Karpas-422 (cell line): ENCODE measurements around the gene SYNE1. TPM values are rescaled to one million over a fixed set of nuclear protein-coding genes. Genes with fewer than 3 reads are reported as not detected.
"Not testable (repeated sequence)": the region's sequence is repeated elsewhere in the genome, so short reads cannot be mapped to it uniquely, and the experiment has no call there.

ENCODE experiments used
- DNase-seq: peaks from one replicate; pipeline ENCODE4 v3.0.0-alpha.2; 2015
- H2AFZ ChIP-seq: fragments of 200-600 bp; sonication (generic); 2 replicates; pipeline ENCODE4 v1.6.1; 2014; ENCODE audit warnings: antibody characterized with exemption, low read length, mixed read lengths
- H3K27ac ChIP-seq: fragments of 200-600 bp; sonication (generic); 2 replicates; pipeline ENCODE4 v1.5.1; 2014; ENCODE audit warnings: mild to moderate bottlenecking, low read length, moderate library complexity
- H3K27me3 ChIP-seq: fragments of 200-600 bp; sonication (generic); 2 replicates; pipeline ENCODE4 v1.6.1; 2014; ENCODE audit warnings: low read length, mixed read lengths
- H3K36me3 ChIP-seq: fragments of 200-600 bp; sonication (generic); 2 replicates; pipeline ENCODE4 v1.6.1; 2014; ENCODE audit warnings: low read length, mixed read lengths; ENCODE audit not compliant: insufficient read depth
- H3K4me1 ChIP-seq: fragments of 200-600 bp; sonication (generic); 2 replicates; pipeline ENCODE4 v1.6.1; 2014; ENCODE audit warnings: mild to moderate bottlenecking, low read length, mixed read lengths
- H3K4me2 ChIP-seq: fragments of 200-600 bp; sonication (generic); 2 replicates; pipeline ENCODE4 v1.6.1; 2014; ENCODE audit warnings: low read length, low read depth, mild to moderate bottlenecking; ENCODE audit not compliant: poor library complexity, severe bottlenecking
- H3K4me3 ChIP-seq: fragments of 200-600 bp; sonication (generic); 2 replicates; pipeline ENCODE4 v1.5.1; 2014; ENCODE audit warnings: mild to moderate bottlenecking, antibody characterized with exemption, low read length, mixed read lengths
- H3K79me2 ChIP-seq: fragments of 200-600 bp; sonication (generic); 2 replicates; pipeline ENCODE4 v1.6.1; 2014; ENCODE audit warnings: mild to moderate bottlenecking, low read length, mixed read lengths
- H3K9ac ChIP-seq: fragments of 200-600 bp; sonication (generic); 2 replicates; pipeline ENCODE4 v1.6.0; 2014; ENCODE audit warnings: low read length
- H3K9me2 ChIP-seq: fragments of 200-600 bp; sonication (generic), shearing (Covaris generic); replicated peaks from 2 replicates; pipeline ENCODE4 v1.6.0; 2014; ENCODE audit warnings: mild to moderate bottlenecking, low read length, moderate library complexity; ENCODE audit not compliant: insufficient read depth
- H3K9me3 ChIP-seq: fragments of 300-700, 200-600 bp; sonication (generic); 2 replicates; pipeline ENCODE4 v1.6.1; 2014; ENCODE audit warnings: low read length, mixed read lengths
- H4K20me1 ChIP-seq: fragments of 200-600 bp; sonication (generic); 2 replicates; pipeline ENCODE4 v1.6.1; 2014; ENCODE audit warnings: mild to moderate bottlenecking, antibody characterized with exemption, low read length, low read depth; ENCODE audit not compliant: insufficient read depth
- total RNA-seq: library from RNA; depleted of rRNA; stranded (reverse); fragments of >200 nt; shearing (Covaris generic); gene quantifications from 2 replicates; pipeline ENCODE4 v1.2.3, GENCODE V29; 2014; ENCODE audit warnings: low replicate concordance

The SYNE1 gene
- total RNA-seq, 1 experiment from 2014 or later = 137 TPM

DNA sequence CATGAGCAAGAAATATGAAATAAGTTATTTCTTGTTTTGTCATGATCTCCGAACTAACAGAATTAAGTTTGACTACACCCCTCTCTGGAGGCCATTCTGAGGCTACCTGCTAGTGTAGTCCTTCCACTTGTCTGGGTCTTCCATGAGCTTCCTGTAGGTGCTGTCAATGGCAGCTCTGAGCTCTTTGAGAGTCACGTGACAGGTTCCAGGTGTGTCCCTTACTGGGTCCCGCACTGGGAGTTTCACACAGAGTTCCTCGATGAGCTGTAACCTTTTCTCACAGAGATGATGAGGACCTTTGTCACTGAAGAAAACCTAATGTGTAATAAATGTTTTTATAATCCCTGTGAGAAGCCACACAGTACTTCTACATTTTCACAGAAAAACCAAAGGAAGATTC lies 186.6 kb downstream of the SYNE1 start:
- Histone ChIP-seq H3K79me2 (no peaks in the 10 kb centered on the region), H3K4me2 (no peak overlapping the region), H3K36me3 (no peaks in the 10 kb centered on the region), H3K9ac (no peak overlapping the region), H4K20me1 (no peaks in the 10 kb centered on the region), H3K9me3 (no peaks in the 10 kb centered on the region), H3K4me1 (no peaks in the 10 kb centered on the region), H3K27me3 (0 out of 2 replicates have a peak, but pooled peaks cover 2% of the 10 kb centered on the region), H3K4me3 (no peak overlapping the region), H2AFZ (no peak overlapping the region), H3K27ac (no peak overlapping the region), H3K9me2 (no peaks in the 10 kb centered on the region)
- no peak for DNase-seq

- Histone ChIP-seq H3K27ac (no peak overlapping the region), H4K20me1 (no peaks in the 10 kb centered on the region), H3K9me3 (no peaks in the 10 kb centered on the region), H2AFZ (no peak overlapping the region), H3K4me1 (no peaks in the 10 kb centered on the region), H3K9ac (no peak overlapping the region), H3K79me2 (no peaks in the 10 kb centered on the region), H3K9me2 (no peaks in the 10 kb centered on the region), H3K4me2 (no peak overlapping the region), H3K27me3 (no peaks in the 10 kb centered on the region), H3K36me3 (no peaks in the 10 kb centered on the region), H3K4me3 (no peak overlapping the region)
- no peak for DNase-seq
Measured at GRCh38 chr6:152441902-152442301, 195.3 kb downstream of the SYNE1 start.

GRCh38 chr6:152435816-152436215 lies 201.3 kb downstream of the SYNE1 start:
- Histone ChIP-seq H3K36me3 (no peaks in the 10 kb centered on the region), H3K4me3 (no peak overlapping the region), H3K27me3 (no peaks in the 10 kb centered on the region), H3K9me2 (no peaks in the 10 kb centered on the region), H2AFZ (no peak overlapping the region), H3K4me2 (no peak overlapping the region), H4K20me1 (no peaks in the 10 kb centered on the region), H3K27ac (no peak overlapping the region), H3K4me1 (no peaks in the 10 kb centered on the region), H3K9me3 (no peaks in the 10 kb centered on the region), H3K9ac (no peak overlapping the region), H3K79me2 (no peaks in the 10 kb centered on the region)
- DNase-seq = no peak

DNA sequence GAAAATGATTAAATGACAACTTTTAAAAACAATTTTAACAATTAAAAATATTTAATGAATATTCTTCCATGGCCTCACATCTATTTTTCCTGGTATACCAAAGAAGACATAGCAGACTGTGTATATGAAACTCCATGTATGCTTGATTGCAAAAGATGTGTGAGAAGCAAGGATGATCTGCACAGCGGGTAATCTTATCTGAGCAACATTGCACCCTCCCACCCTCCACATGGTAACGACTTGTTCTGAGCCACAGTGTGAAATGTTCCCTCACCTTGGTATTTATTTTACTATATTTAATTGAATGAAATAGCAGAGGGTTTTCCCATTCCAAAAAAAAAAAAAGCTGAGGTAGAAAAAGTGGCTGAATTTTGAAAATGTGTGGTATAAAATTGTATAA lies 204.4 kb downstream of the SYNE1 start:
- Histone ChIP-seq H3K4me3 (no peak overlapping the region), H3K9me2 (no peaks in the 10 kb centered on the region), H3K36me3 (no peaks in the 10 kb centered on the region), H3K27ac (no peak overlapping the region), H3K79me2 (no peaks in the 10 kb centered on the region), H3K9ac (no peak overlapping the region), H3K9me3 (no peaks in the 10 kb centered on the region), H3K27me3 (no peaks in the 10 kb centered on the region), H3K4me1 (no peaks in the 10 kb centered on the region), H4K20me1 (no peaks in the 10 kb centered on the region), H2AFZ (no peak overlapping the region), H3K4me2 (no peak overlapping the region)
- no peak for DNase-seq

DNA sequence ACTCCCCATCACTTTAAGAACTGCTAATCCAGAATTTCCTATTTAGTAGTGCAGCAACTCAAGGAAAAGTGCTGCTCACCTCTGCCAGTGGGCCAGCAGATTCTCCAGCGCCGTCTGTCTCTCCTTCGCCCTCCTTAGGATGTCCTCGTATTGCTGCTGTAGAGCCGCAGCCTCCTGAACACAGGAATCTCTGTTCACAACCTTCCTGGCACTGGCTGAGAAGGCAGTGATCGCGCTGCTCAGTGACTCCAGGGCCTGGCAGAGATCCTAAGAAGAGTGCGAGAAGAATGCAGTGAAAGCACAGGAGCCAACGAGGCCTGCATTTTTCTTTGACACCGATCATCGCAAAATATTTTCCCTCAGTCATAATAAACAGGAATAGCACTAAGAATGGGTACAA lies 209.0 kb downstream of the SYNE1 start:
- Histone ChIP-seq H3K36me3 (no peaks in the 10 kb centered on the region), H2AFZ (no peak overlapping the region), H3K4me2 (no peak overlapping the region), H3K27me3 (no peaks in the 10 kb centered on the region), H3K9ac (no peak overlapping the region), H3K4me3 (no peak overlapping the region), H3K4me1 (peaks cover 5% of the 10 kb centered on the region; the same call in 1 of the 2 replicates), H3K9me2 (no peaks in the 10 kb centered on the region), H3K27ac (no peak overlapping the region), H4K20me1 (no peaks in the 10 kb centered on the region), H3K9me3 (no peaks in the 10 kb centered on the region), H3K79me2 (no peaks in the 10 kb centered on the region)
- DNase-seq = no peak

- H3K9me3 ChIP-seq = no peaks in the 10 kb centered on the region
- no peak overlapping the region for H3K4me3 ChIP-seq
- no peaks in the 10 kb centered on the region for H3K9me2 ChIP-seq
- no peak overlapping the region for H3K9ac ChIP-seq
- H3K4me1 ChIP-seq = peaks cover 5% of the 10 kb centered on the region; the same call in 1 of the 2 replicates
- H3K36me3 ChIP-seq = no peaks in the 10 kb centered on the region
- no peaks in the 10 kb centered on the region for H3K79me2 ChIP-seq
- H4K20me1 ChIP-seq = no peaks in the 10 kb centered on the region
- H3K27ac ChIP-seq = no peak overlapping the region
- H3K4me2 ChIP-seq = no peak overlapping the region
- no peaks in the 10 kb centered on the region for H3K27me3 ChIP-seq
- DNase-seq = no peak
- no peak overlapping the region for H2AFZ ChIP-seq
Measured at GRCh38 chr6:152426276-152426675, 210.9 kb downstream of the SYNE1 start.

GRCh38 chr6:152423216-152424103 lies 213.7 kb downstream of the SYNE1 start:
- no peak overlapping the region for H3K27ac ChIP-seq
- no peak overlapping the region for H3K4me2 ChIP-seq
- no peaks in the 10 kb centered on the region for H3K27me3 ChIP-seq
- no peak for DNase-seq
- H3K9me2 ChIP-seq = no peaks in the 10 kb centered on the region
- H2AFZ ChIP-seq = no peak overlapping the region
- H3K9ac ChIP-seq = no peak overlapping the region
- H3K36me3 ChIP-seq = no peaks in the 10 kb centered on the region
- H3K9me3 ChIP-seq = no peaks in the 10 kb centered on the region
- peaks cover 5% of the 10 kb centered on the region; the same call in 1 of the 2 replicates for H3K4me1 ChIP-seq
- H4K20me1 ChIP-seq = no peaks in the 10 kb centered on the region
- H3K4me3 ChIP-seq = no peak overlapping the region
- H3K79me2 ChIP-seq = no peaks in the 10 kb centered on the region

DNA sequence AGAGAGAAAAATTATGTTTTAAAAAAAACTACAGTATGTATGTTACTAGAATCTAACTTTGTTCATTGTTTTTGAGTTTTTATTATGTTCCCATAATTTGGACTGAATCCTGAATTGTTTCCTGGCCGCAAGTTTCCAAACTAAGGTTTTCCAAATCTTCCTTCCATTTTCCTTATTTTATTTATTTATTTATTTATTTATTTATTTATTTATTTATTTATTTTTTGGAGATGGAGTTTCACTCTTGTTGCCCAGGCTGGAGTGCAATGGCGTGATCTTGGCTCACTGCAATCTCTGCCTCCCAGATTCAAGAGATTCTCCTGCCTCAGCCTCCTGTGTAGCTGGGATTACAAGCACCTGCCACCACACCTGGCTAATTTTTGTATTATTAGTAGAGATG lies 215.7 kb downstream of the SYNE1 start:
- DNase-seq, H3K9ac ChIP-seq, H3K4me2 ChIP-seq, H3K27me3 ChIP-seq, H3K27ac ChIP-seq, H3K9me3 ChIP-seq, H4K20me1 ChIP-seq, H3K36me3 ChIP-seq, H2AFZ ChIP-seq, H3K79me2 ChIP-seq, H3K9me2 ChIP-seq, H3K4me3 ChIP-seq, H3K4me1 ChIP-seq: not testable (repeated sequence)
